NB4 (cell line): ENCODE measurements around the gene HKDC1.

Experiments used
- CTCF ChIP-seq: IDR thresholded peaks from one replicate; pipeline ENCODE4 v1.5.1; 2012; ENCODE audit warnings: low read depth, low read length
- MAX ChIP-seq: IDR thresholded peaks from 2 replicates; pipeline ENCODE4 v1.6.1; 2011; ENCODE audit warnings: low read depth, low read length
- POLR2A ChIP-seq: IDR thresholded peaks from 2 replicates; pipeline ENCODE4 v1.6.1; 2011; ENCODE audit warnings: mild to moderate bottlenecking; ENCODE audit not compliant: insufficient read length; ENCODE audit errors: extremely low read depth

GRCh38 chr10:69226919-69227450 lies 6.9 kb downstream of the HKDC1 start:
- TF ChIP-seq POLR2A (no peak), CTCF (no peak), MAX (no peak)
